Esophagus muscularis mucosa (tissue), 4 donors: ENCODE data around the gene ACAP3.

Experiments used
- EP300 ChIP-seq: sonication (generic); formaldehyde crosslinking; IDR thresholded peaks from one replicate; pipeline ENCODE4 v1.6.1; 2017; ENCODE audit warnings: antibody characterized with exemption
- POLR2A ChIP-seq: fragments of 450-650 bp; IDR thresholded peaks from one replicate; pipeline ENCODE4 v1.6.1; 2017; ENCODE audit warnings: antibody characterized with exemption, moderate library complexity, mild to moderate bottlenecking, low read depth
- POLR2AphosphoS5 ChIP-seq, 2 donors: sonication (generic); formaldehyde crosslinking; IDR thresholded peaks; one replicate each; pipeline ENCODE4 v1.6.1; 2017; ENCODE audit warnings: antibody characterized with exemption in 2 of 2
- TF ChIP-seq, protein P1 (sequence below), 3 experiments: fragments of 200-600 bp in 2 of 3; fragments of 450-650 bp in 1 of 3; sonication (generic) in 2 of 3; IDR thresholded peaks; one replicate each; pipeline ENCODE4 v1.5.1; 2017 to 2019; ENCODE audit warnings: antibody characterized with exemption in 3 of 3, mild to moderate bottlenecking in 2 of 3, moderate library complexity in 1 of 3

DNA sequence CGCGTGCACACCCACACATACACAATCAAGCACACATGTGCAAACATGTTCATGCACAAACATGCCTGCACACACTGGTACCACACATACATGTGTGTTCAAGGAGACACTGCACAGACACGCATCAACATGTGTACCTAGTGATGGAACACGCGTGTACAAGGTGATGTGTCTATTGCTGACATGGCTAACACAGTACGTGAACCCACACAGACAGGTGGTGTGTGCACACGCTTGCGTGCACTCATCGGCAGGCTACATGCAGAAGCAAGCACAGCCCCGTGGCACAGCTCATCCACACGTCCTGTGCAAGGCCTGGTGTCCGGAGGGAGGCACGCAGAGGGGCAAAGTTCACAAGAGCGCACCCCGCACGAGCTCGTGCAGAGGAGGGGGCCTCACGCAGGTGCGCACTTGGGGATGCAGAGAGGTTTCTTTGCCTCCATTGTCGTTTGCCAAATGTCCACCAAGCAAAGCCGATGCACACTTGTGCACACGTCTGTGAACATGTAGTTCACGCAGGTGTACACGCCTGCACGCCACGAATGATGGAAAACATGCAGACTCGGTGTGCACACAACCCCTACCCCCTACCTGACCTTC, 969 bp downstream of the ACAP3 start:
- TF ChIP-seq, protein P1, sequence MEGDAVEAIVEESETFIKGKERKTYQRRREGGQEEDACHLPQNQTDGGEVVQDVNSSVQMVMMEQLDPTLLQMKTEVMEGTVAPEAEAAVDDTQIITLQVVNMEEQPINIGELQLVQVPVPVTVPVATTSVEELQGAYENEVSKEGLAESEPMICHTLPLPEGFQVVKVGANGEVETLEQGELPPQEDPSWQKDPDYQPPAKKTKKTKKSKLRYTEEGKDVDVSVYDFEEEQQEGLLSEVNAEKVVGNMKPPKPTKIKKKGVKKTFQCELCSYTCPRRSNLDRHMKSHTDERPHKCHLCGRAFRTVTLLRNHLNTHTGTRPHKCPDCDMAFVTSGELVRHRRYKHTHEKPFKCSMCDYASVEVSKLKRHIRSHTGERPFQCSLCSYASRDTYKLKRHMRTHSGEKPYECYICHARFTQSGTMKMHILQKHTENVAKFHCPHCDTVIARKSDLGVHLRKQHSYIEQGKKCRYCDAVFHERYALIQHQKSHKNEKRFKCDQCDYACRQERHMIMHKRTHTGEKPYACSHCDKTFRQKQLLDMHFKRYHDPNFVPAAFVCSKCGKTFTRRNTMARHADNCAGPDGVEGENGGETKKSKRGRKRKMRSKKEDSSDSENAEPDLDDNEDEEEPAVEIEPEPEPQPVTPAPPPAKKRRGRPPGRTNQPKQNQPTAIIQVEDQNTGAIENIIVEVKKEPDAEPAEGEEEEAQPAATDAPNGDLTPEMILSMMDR (IDR thresholded peaks at IDR 0.05): no peak
- no peak for TF ChIP-seq POLR2A
- TF ChIP-seq POLR2AphosphoS5 (IDR thresholded peaks at IDR 0.05): no peak
- no peak for TF ChIP-seq EP300
